Measurements from ENCODE around the gene MCM10. TPM values are rescaled to one million over a fixed set of nuclear protein-coding genes. Genes with fewer than 3 reads are reported as not detected.

Gene MCM10
- total and polyA plus RNA-seq, 10 of the 15 experiments (the other 5 are each of a cell fraction or from before 2014, with no cell fraction given): 5.8 to 35.1 (median 23.7) TPM

DNA sequence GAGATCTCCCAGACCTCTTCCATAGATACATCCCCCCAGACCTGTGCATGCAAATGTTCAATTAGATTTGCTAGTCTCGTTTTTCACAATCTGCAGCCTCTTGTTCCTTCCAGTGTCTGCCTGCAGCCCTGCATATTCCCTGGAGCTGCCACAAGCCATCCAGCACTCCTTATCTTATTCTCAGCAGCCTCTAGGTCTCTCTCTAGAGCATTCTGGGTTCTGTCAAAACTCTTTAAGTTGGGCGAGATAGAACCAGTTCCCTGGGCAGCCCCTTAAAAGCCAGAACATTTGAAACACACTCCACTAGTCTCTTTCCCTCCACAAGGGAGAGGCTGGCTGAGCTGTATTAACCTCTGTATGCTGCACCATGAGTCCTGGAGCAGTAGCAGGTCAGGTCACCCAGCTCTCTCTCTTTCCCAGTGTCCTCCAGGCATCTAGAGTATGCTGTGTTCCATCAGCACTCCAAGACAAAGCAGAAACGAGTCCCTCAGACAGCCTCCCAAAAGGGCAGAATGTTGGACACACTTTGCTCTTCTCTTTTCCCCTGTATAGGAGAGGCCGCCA lies 20.6 kb upstream of the MCM10 start:
- ChIA-PET CTCF (no interaction called here), SMC1A (ENCODE audit: uncharacterized antibody, unreplicated experiment) (no interaction called here), POLR2A (no interaction called here), RAD21 (ENCODE audit: unreplicated experiment) (no interaction called here)
- Histone ChIP-seq H3K27ac (ENCODE audit: control insufficient read depth, insufficient read depth) (no peak overlapping the region), H4K20me1 (ENCODE audit: control insufficient read depth, insufficient read depth) (no peaks in the 10 kb centered on the region), H3K4me3 (no peak overlapping the region), H3K4me1 (ENCODE audit: control insufficient read depth, insufficient read depth, low read length) (no peaks in the 10 kb centered on the region), H3K9ac (ENCODE audit: control insufficient read depth, insufficient read depth, low read length) (no peak overlapping the region), H2AFZ (ENCODE audit: control insufficient read depth, low read depth, low read length) (no peak overlapping the region), H3K9me3 (replicated peaks; ENCODE audit: control insufficient read depth, insufficient read depth, low read length) (no peaks in the 10 kb centered on the region), H3K79me2 (ENCODE audit: control insufficient read depth, insufficient read depth, low read length) (no peaks in the 10 kb centered on the region), H3K27me3 (replicated peaks in 1 of 2; ENCODE audit: control insufficient read depth in 2 of 2, insufficient read depth in 2 of 2, low read length in 1 of 2) (no peaks in the 10 kb centered on the region), H3K4me2 (ENCODE audit: control insufficient read depth, insufficient read depth) (no peak overlapping the region), H3K36me3 (ENCODE audit: control insufficient read depth in 2 of 2, insufficient read depth in 2 of 2, low read length in 1 of 2) (peaks cover 0 to 4% of the 10 kb centered on the region in 2 experiments; a peak in 2 of 4 replicates)
- DNase-seq (ENCODE audit: low read depth, low spot score) (no peak), ATAC-seq (no peak), FAIRE-seq (no peak)
- intact Hi-C loops (cut with micrococcal nuclease; ENCODE audit: unreplicated experiment): no loop called here
- no peak for TF ChIP-seq IKZF1 (conservative IDR thresholded peaks at IDR 0.05)
- no peak for TF ChIP-seq TARDBP (IDR thresholded peaks at IDR 0.05; ENCODE audit: borderline replicate concordance)
- no peak for TF ChIP-seq KLF5 (IDR thresholded peaks at IDR 0.05; ENCODE audit: partially characterized antibody)
- TF ChIP-seq, protein P1, sequence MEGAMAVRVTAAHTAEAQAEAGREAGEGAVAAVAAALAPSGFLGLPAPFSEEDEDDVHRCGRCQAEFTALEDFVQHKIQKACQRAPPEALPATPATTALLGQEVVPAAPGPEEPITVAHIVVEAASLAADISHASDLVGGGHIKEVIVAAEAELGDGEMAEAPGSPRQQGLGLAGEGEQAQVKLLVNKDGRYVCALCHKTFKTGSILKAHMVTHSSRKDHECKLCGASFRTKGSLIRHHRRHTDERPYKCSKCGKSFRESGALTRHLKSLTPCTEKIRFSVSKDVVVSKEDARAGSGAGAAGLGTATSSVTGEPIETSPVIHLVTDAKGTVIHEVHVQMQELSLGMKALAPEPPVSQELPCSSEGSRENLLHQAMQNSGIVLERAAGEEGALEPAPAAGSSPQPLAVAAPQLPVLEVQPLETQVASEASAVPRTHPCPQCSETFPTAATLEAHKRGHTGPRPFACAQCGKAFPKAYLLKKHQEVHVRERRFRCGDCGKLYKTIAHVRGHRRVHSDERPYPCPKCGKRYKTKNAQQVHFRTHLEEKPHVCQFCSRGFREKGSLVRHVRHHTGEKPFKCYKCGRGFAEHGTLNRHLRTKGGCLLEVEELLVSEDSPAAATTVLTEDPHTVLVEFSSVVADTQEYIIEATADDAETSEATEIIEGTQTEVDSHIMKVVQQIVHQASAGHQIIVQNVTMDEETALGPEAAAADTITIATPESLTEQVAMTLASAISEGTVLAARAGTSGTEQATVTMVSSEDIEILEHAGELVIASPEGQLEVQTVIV (IDR thresholded peaks at IDR 0.05; ENCODE audit: borderline replicate concordance, partially characterized antibody): no peak
- no peak for TF ChIP-seq POLR2AphosphoS2 (IDR thresholded peaks at IDR 0.05; ENCODE audit: low read depth, low read length)
- no peak for TF ChIP-seq SRF (IDR thresholded peaks at IDR 0.05; ENCODE audit: low read depth in 2 of 2, low read length in 2 of 2)
- TF ChIP-seq, protein P2, sequence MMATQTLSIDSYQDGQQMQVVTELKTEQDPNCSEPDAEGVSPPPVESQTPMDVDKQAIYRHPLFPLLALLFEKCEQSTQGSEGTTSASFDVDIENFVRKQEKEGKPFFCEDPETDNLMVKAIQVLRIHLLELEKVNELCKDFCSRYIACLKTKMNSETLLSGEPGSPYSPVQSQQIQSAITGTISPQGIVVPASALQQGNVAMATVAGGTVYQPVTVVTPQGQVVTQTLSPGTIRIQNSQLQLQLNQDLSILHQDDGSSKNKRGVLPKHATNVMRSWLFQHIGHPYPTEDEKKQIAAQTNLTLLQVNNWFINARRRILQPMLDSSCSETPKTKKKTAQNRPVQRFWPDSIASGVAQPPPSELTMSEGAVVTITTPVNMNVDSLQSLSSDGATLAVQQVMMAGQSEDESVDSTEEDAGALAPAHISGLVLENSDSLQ (IDR thresholded peaks at IDR 0.05): no peak
- TF ChIP-seq ZNF207 (IDR thresholded peaks at IDR 0.05; ENCODE audit: borderline replicate concordance): no peak
- TF ChIP-seq RELB (IDR thresholded peaks at IDR 0.05; ENCODE audit: low read depth): no peak
- TF ChIP-seq TCF7 (IDR thresholded peaks at IDR 0.05; ENCODE audit: borderline replicate concordance): no peak
- TF ChIP-seq ZNF384 (IDR thresholded peaks at IDR 0.05; ENCODE audit: borderline replicate concordance, low read depth, low read length): no peak
- TF ChIP-seq, protein P3, sequence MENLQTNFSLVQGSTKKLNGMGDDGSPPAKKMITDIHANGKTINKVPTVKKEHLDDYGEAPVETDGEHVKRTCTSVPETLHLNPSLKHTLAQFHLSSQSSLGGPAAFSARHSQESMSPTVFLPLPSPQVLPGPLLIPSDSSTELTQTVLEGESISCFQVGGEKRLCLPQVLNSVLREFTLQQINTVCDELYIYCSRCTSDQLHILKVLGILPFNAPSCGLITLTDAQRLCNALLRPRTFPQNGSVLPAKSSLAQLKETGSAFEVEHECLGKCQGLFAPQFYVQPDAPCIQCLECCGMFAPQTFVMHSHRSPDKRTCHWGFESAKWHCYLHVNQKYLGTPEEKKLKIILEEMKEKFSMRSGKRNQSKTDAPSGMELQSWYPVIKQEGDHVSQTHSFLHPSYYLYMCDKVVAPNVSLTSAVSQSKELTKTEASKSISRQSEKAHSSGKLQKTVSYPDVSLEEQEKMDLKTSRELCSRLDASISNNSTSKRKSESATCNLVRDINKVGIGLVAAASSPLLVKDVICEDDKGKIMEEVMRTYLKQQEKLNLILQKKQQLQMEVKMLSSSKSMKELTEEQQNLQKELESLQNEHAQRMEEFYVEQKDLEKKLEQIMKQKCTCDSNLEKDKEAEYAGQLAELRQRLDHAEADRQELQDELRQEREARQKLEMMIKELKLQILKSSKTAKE (IDR thresholded peaks at IDR 0.05; ENCODE audit: low read depth, poor library complexity, severe bottlenecking): no peak
- no peak for TF ChIP-seq NFYB (IDR thresholded peaks at IDR 0.05; ENCODE audit: insufficient read depth, low read depth, low read length)
- TF ChIP-seq, protein P4, sequence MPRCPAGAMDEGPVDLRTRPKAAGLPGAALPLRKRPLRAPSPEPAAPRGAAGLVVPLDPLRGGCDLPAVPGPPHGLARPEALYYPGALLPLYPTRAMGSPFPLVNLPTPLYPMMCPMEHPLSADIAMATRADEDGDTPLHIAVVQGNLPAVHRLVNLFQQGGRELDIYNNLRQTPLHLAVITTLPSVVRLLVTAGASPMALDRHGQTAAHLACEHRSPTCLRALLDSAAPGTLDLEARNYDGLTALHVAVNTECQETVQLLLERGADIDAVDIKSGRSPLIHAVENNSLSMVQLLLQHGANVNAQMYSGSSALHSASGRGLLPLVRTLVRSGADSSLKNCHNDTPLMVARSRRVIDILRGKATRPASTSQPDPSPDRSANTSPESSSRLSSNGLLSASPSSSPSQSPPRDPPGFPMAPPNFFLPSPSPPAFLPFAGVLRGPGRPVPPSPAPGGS (IDR thresholded peaks at IDR 0.05; ENCODE audit: borderline replicate concordance, insufficient read depth, low read depth, low read length, poor library complexity, severe bottlenecking): no peak
- no peak for TF ChIP-seq ZNF217 (IDR thresholded peaks at IDR 0.05)
- in situ Hi-C loops (cut with MboI): no loop called here
- 71% methylated on average over 4 of the region's 4 CpGs for WGBS (ENCODE audit: insufficient coverage, insufficient replicate concordance, low lambda C conversion rate, missing lambda C conversion rate)
- BruUV-seq (replicated peaks): no TSS peak

All from GM12878 (cell line).